HepG2 (cell line): ENCODE measurements around the gene LRIG1. TPM values are rescaled to one million over a fixed set of nuclear protein-coding genes. Genes with fewer than 3 reads are reported as not detected.
A peak's percentile ranks its signal among the peaks of the same experiment; 100 is the strongest.

Experiments
- CHD4 ChIP-seq: fragments of 200-600 bp; sonication (generic); IDR thresholded peaks from 2 replicates; pipeline ENCODE4 v1.7.0; 2017; ENCODE audit warnings: mild to moderate bottlenecking, low read length, borderline replicate concordance
- ERF ChIP-seq: IDR thresholded peaks from 2 replicates; pipeline ENCODE4 v1.6.1; 2018; ENCODE audit warnings: missing biosample characterization, missing genetic modification reagents
- FOSL2 ChIP-seq: sonication (generic); formaldehyde crosslinking; IDR thresholded peaks from 2 replicates; pipeline ENCODE4 v1.4.0; 2020; ENCODE audit warnings: missing genetic modification reagents
- HDAC2 ChIP-seq: sonication (generic); formaldehyde crosslinking; IDR thresholded peaks from 2 replicates; pipeline ENCODE4 v1.4.0; 2020; ENCODE audit warnings: missing genetic modification reagents
- THAP7 ChIP-seq: sonication (generic); formaldehyde crosslinking; IDR thresholded peaks from 2 replicates; pipeline ENCODE4 v1.8.1; 2023; ENCODE audit warnings: mild to moderate bottlenecking, missing genetic modification reagents
- ZBTB4 ChIP-seq: sonication (generic); formaldehyde crosslinking; IDR thresholded peaks from 2 replicates; pipeline ENCODE4 v1.4.0; 2020; ENCODE audit warnings: missing genetic modification reagents, mild to moderate bottlenecking, borderline replicate concordance
- ZBTB44 ChIP-seq: sonication (generic); formaldehyde crosslinking; IDR thresholded peaks from 2 replicates; pipeline ENCODE4 v1.4.0; 2020; ENCODE audit warnings: missing genetic modification reagents
- ZFY ChIP-seq: sonication (generic); formaldehyde crosslinking; IDR thresholded peaks from 2 replicates; pipeline ENCODE4 v1.4.0; 2020; ENCODE audit warnings: missing genetic modification reagents
- ZNF501 ChIP-seq: sonication (generic); formaldehyde crosslinking; IDR thresholded peaks from 2 replicates; pipeline ENCODE4 v1.5.1; 2020; ENCODE audit warnings: mild to moderate bottlenecking, moderate library complexity, missing genetic modification reagents
- ZNF776 ChIP-seq: sonication (generic); formaldehyde crosslinking; IDR thresholded peaks from 2 replicates; pipeline ENCODE4 v1.4.0; 2020; ENCODE audit warnings: mild to moderate bottlenecking, missing genetic modification reagents
- polyA plus RNA-seq, 8 experiments: library from polyadenylated mRNA; depleted of rRNA in 3 of 8; stranded (reverse) in 7 of 8; unstranded in 1 of 8; fragments of >200 nt; fragmentation: Illumina TruSeq in 4 of 8; extraction: Trizol in 4 of 8; gene quantifications; 2 replicates each; pipeline versions ENCODE4 v1.2.1 to v1.2.3, GENCODE V29; 2011 to 2016; ENCODE audit warnings: low read depth in 4 of 8, missing spikeins in 1 of 8, mixed read lengths in 1 of 8; ENCODE audit not compliant: insufficient read depth in 1 of 8
- total RNA-seq, 5 experiments: library from RNA; depleted of rRNA; stranded (reverse); fragments of >200 nt; fragmentation: Illumina TruSeq; extraction: Trizol; gene quantifications; 2 replicates each; pipeline ENCODE4 v1.2.3, GENCODE V29; 2016; ENCODE audit warnings: low read depth in 1 of 5
- TF ChIP-seq, protein P1 (sequence below): sonication (generic); formaldehyde crosslinking; IDR thresholded peaks from 2 replicates; pipeline ENCODE4 v1.4.0; 2020; ENCODE audit warnings: mild to moderate bottlenecking, missing genetic modification reagents
- TF ChIP-seq, protein P2 (sequence below): IDR thresholded peaks from 2 replicates; pipeline ENCODE4 v1.6.1; 2016; ENCODE audit warnings: missing biosample characterization, missing genetic modification reagents, low read depth
- TF ChIP-seq, protein P3 (sequence below): IDR thresholded peaks from 2 replicates; pipeline ENCODE4 v1.6.1; 2016; ENCODE audit warnings: control low read depth

LRIG1 gene
- total and polyA plus RNA-seq, 2 of the 13 experiments (the other 11 are each of a cell fraction or from before 2014, with no cell fraction given) = 17.8 to 24.8 TPM

GRCh38 chr3:66464512-66464894 is 36.3 kb downstream of the LRIG1 start (continued):
- TF ChIP-seq ZNF501 (CRISPR knock-in tag) (peak; percentile 50; the same call in 1 of the 2 replicates), HDAC2 (CRISPR knock-in tag) (peak; percentile 29; the same call in 1 of the 2 replicates), ZFY (CRISPR knock-in tag) (0 out of 2 replicates have a peak, but pooled peaks have one; percentile 18), ZBTB44 (CRISPR knock-in tag) (no peak), CHD4 (no peak), ZBTB4 (CRISPR knock-in tag) (no peak), THAP7 (CRISPR knock-in tag) (no peak), ERF (no peak), FOSL2 (CRISPR knock-in tag) (peak; percentile 25; the same call in 1 of the 2 replicates), ZNF776 (CRISPR knock-in tag) (no peak)
- TF ChIP-seq, protein P1, sequence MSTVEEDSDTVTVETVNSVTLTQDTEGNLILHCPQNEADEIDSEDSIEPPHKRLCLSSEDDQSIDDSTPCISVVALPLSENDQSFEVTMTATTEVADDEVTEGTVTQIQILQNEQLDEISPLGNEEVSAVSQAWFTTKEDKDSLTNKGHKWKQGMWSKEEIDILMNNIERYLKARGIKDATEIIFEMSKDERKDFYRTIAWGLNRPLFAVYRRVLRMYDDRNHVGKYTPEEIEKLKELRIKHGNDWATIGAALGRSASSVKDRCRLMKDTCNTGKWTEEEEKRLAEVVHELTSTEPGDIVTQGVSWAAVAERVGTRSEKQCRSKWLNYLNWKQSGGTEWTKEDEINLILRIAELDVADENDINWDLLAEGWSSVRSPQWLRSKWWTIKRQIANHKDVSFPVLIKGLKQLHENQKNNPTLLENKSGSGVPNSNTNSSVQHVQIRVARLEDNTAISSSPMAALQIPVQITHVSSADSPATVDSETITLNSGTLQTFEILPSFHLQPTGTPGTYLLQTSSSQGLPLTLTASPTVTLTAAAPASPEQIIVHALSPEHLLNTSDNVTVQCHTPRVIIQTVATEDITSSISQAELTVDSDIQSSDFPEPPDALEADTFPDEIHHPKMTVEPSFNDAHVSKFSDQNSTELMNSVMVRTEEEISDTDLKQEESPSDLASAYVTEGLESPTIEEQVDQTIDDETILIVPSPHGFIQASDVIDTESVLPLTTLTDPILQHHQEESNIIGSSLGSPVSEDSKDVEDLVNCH (CRISPR knock-in tag) = no peak
- TF ChIP-seq, protein P2, sequence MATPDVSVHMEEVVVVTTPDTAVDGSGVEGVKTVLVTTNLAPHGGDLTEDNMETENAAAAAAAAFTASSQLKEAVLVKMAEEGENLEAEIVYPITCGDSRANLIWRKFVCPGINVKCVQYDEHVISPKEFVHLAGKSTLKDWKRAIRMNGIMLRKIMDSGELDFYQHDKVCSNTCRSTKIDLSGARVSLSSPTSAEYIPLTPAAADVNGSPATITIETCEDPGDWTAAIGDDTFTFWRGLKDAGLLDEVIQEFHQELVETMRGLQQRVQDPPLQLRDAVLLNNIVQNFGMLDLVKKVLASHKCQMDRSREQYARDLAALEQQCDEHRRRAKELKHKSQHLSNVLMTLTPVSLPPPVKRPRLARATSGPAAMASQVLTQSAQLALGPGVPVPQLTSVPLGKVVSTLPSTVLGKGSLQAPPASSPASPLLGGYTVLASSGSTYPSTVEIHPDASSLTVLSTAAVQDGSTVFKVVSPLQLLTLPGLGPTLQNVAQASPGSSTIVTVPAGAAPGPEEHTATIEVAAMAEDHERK (CRISPR knock-in tag) = no peak
- TF ChIP-seq, protein P3, sequence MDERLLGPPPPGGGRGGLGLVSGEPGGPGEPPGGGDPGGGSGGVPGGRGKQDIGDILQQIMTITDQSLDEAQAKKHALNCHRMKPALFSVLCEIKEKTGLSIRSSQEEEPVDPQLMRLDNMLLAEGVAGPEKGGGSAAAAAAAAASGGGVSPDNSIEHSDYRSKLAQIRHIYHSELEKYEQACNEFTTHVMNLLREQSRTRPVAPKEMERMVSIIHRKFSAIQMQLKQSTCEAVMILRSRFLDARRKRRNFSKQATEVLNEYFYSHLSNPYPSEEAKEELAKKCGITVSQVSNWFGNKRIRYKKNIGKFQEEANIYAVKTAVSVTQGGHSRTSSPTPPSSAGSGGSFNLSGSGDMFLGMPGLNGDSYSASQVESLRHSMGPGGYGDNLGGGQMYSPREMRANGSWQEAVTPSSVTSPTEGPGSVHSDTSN (CRISPR knock-in tag) = no peak
